PC-3 (cell line): Measurements from ENCODE around the gene APBB2. TPM values are rescaled to one million over a fixed set of nuclear protein-coding genes. Genes with fewer than 3 reads are reported as not detected.

Experiments used
- ATAC-seq: fragments of 200-7000 bp; cut with Tn5 transposase; 2 replicates; pipeline ENCODE4 v1.9.1; 2020; ENCODE audit warnings: mild to moderate bottlenecking, moderate library complexity
- BruUV-seq: library from RNA; stranded (reverse); fragments of 400-500 nt; replicated peaks from 2 replicates; lab custom pipeline; 2021; lab: Mats Ljungman, UMichigan
- CTCF ChIA-PET: fragments of 300-600 bp; sonication (Branson Sonifier 250); formaldehyde crosslinking; loops from one replicate; lab custom pipeline; 2022; ENCODE audit warnings: antibody characterized with exemption; lab: Charles Lee
- POLR2A ChIA-PET: fragments of 300-600 bp; sonication (Branson Sonifier 250); formaldehyde crosslinking; loops from one replicate; lab custom pipeline; 2022; ENCODE audit warnings: antibody characterized with exemption; ENCODE audit not compliant: unreplicated experiment; lab: Charles Lee
- DNase-seq: peaks from one replicate; pipeline ENCODE4 v3.0.0-alpha.2; 2015
- H2AFZ ChIP-seq: fragments of 300-600 bp; sonication (generic); 2 replicates; pipeline ENCODE4 v1.6.0; 2016; ENCODE audit warnings: antibody characterized with exemption, low read length
- H3F3A ChIP-seq: fragments of 300-600 bp; sonication (generic); one replicate; pipeline ENCODE4 v1.6.0; 2017; ENCODE audit warnings: antibody characterized with exemption, low read length, control low read depth, mild to moderate bottlenecking; ENCODE audit not compliant: unreplicated experiment
- H3K27ac ChIP-seq: fragments of 300-600 bp; sonication (generic); 2 replicates; pipeline ENCODE4 v1.5.1; 2016; ENCODE audit warnings: mild to moderate bottlenecking, low read length
- H3K27me3 ChIP-seq: fragments of 300-600 bp; sonication (generic); 2 replicates; pipeline ENCODE4 v1.6.1; 2016; ENCODE audit warnings: low read length, mixed read lengths
- H3K36me3 ChIP-seq: fragments of 300-600 bp; sonication (generic); 2 replicates; pipeline ENCODE4 v1.6.1; 2016; ENCODE audit warnings: low read depth, mixed run types, low read length, mixed read lengths
- H3K4me1 ChIP-seq: fragments of 300-600 bp; sonication (generic); 2 replicates; pipeline ENCODE4 v1.5.1; 2016; ENCODE audit warnings: low read length; ENCODE audit not compliant: insufficient read depth
- H3K4me2 ChIP-seq: fragments of 300-600 bp; sonication (generic); 2 replicates; pipeline ENCODE4 v1.6.0; 2016; ENCODE audit warnings: low read length
- H3K4me3 ChIP-seq: fragments of 300-600 bp; sonication (generic); 2 replicates; pipeline ENCODE4 v1.5.1; 2016; ENCODE audit warnings: mild to moderate bottlenecking, low read length, mixed read lengths
- H3K79me2 ChIP-seq: fragments of 300-600 bp; sonication (generic); 2 replicates; pipeline ENCODE4 v1.6.1; 2017; ENCODE audit warnings: low read length, mixed read lengths
- H3K9ac ChIP-seq: fragments of 300-600 bp; sonication (generic); 2 replicates; pipeline ENCODE4 v1.6.0; 2016; ENCODE audit warnings: mild to moderate bottlenecking, low read length
- H3K9me2 ChIP-seq: fragments of 300-600 bp; sonication (generic); replicated peaks from 2 replicates; pipeline ENCODE4 v1.6.1; 2016; ENCODE audit warnings: mixed run types, low read length, mixed read lengths
- H3K9me3 ChIP-seq: fragments of 300-600 bp; sonication (generic); 2 replicates; pipeline ENCODE4 v1.6.1; 2016; ENCODE audit warnings: low read length, mixed read lengths
- H4K20me1 ChIP-seq: fragments of 300-600 bp; sonication (generic); 2 replicates; pipeline ENCODE4 v1.6.1; 2016; ENCODE audit warnings: low read length, mixed read lengths
- EZH2 ChIP-seq: fragments of 300-600 bp; sonication (generic); IDR thresholded peaks from one replicate; pipeline ENCODE4 v1.6.1; 2017; ENCODE audit warnings: antibody characterized with exemption, mild to moderate bottlenecking, low read length; ENCODE audit not compliant: unreplicated experiment
- EZH2phosphoT487 ChIP-seq: fragments of 300-600 bp; sonication (generic); IDR thresholded peaks from 2 replicates; pipeline ENCODE4 v1.6.1; 2018; ENCODE audit warnings: mild to moderate bottlenecking, antibody characterized with exemption, low read length, borderline replicate concordance
- intact Hi-C: fragments of 100-400 bp; cut with micrococcal nuclease; formaldehyde crosslinking; loops from 2 replicates; pipeline ENCODE4 v1.9.0; 2023
- total RNA-seq: library from RNA; depleted of rRNA; stranded (reverse); fragments of >200 nt; gene quantifications from 2 replicates; pipeline ENCODE4 v1.2.3, GENCODE V29; 2014
- TF ChIP-seq, protein P1 (sequence below): fragments of 300-600 bp; sonication (generic); conservative IDR thresholded peaks from 2 replicates; pipeline ENCODE4 v1.5.1; 2017; ENCODE audit warnings: antibody characterized with exemption, low read depth, mild to moderate bottlenecking, low read length

The APBB2 gene
- total RNA-seq, 1 experiment from 2014 or later = 24.7 TPM

DNA sequence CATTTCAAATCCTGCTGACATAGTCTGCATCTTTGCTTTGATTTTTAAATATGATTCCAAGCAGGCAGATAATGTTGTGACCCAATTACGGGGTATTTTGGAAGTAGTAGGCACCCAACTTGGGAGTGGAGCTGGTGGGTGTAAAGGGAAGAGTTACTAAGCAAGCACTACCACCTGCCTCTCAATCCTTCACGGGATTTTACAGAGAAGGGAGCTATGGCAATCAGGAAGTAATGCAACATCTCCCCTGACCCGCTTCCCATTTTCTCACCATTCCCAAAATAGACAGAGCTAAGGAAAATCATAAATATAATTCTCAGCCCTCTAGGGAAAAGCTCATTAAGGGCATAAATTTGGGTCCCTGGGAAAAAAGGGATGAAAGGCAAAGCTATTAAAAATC lies 9.2 kb downstream of the APBB2 start:
- Histone ChIP-seq H3K79me2 (peaks cover 99% of the 10 kb centered on the region), H4K20me1 (no peaks in the 10 kb centered on the region), H3K27ac (no peak overlapping the region), H3K36me3 (no peaks in the 10 kb centered on the region), H3K9ac (no peak overlapping the region), H3K4me2 (peak overlapping the region; percentile 38; the same call in 1 of the 2 replicates), H3F3A (no peaks in the 10 kb centered on the region), H3K27me3 (no peaks in the 10 kb centered on the region), H3K9me2 (no peaks in the 10 kb centered on the region), H3K4me3 (no peak overlapping the region), H2AFZ (no peak overlapping the region), H3K9me3 (no peaks in the 10 kb centered on the region), H3K4me1 (peaks cover 12% of the 10 kb centered on the region)
- DNase-seq (no peak), ATAC-seq (no peak)
- CTCF ChIA-PET = no interaction called here
- TF ChIP-seq, protein P1, sequence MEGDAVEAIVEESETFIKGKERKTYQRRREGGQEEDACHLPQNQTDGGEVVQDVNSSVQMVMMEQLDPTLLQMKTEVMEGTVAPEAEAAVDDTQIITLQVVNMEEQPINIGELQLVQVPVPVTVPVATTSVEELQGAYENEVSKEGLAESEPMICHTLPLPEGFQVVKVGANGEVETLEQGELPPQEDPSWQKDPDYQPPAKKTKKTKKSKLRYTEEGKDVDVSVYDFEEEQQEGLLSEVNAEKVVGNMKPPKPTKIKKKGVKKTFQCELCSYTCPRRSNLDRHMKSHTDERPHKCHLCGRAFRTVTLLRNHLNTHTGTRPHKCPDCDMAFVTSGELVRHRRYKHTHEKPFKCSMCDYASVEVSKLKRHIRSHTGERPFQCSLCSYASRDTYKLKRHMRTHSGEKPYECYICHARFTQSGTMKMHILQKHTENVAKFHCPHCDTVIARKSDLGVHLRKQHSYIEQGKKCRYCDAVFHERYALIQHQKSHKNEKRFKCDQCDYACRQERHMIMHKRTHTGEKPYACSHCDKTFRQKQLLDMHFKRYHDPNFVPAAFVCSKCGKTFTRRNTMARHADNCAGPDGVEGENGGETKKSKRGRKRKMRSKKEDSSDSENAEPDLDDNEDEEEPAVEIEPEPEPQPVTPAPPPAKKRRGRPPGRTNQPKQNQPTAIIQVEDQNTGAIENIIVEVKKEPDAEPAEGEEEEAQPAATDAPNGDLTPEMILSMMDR = no peak
- TF ChIP-seq EZH2phosphoT487 = no peak
- TF ChIP-seq EZH2 = no peak
- intact Hi-C loops = no loop called here
- POLR2A ChIA-PET = no interaction called here
- BruUV-seq = no TSS peak

DNA sequence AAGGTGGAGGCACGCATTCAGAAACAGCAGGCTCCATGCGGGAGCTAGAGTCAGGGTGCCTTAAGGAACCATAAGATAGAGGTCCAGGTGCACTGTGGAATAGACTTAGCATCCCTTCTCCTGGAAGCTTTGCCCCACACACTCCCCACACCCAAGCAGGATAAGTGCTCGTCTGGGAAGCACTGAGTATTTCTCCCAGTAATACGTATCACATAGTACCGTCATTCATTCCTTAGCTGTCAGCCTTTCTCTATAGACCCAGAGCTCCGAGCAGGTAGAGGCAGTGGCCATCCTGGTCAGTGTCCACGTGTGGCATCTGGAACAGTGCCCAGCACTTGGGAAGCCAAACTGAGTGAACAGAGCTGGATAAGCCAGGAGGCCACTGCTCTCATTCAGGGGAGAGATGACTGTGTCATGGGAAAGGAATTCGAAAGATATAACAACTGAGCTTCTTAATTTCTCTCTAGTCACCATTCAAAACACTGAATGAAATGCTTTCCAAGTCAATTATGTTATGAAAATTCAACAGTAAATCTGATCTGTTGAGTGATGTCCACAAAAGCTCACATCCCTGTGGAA lies 9.9 kb downstream of the APBB2 start:
- peaks cover 99% of the 10 kb centered on the region for H3K79me2 ChIP-seq
- H3K4me2 ChIP-seq = peak overlapping the region; percentile 38; the same call in 1 of the 2 replicates
- POLR2A ChIA-PET = no interaction called here

DNA sequence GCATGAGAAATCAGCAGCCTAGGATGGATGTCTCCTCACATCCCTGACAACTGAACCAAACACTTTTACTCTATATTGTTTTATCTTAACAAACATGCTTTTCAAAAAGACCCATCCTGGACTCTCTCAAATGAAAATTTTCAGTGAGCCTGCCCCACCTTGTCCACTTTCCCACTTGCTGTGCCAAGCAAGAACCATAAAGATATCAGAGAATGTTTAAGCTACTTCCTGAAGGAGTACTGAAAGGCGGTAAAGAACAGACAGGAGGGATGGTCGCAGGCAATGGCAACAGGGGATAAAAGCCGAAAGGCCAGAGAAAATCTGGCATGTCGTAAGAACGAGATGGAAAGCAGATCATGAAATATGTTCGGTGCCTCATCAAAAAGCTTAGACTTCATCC lies 10.5 kb downstream of the APBB2 start:
- Histone ChIP-seq H3K9ac (no peak overlapping the region), H3K4me3 (no peak overlapping the region), H4K20me1 (no peaks in the 10 kb centered on the region), H3K27ac (no peak overlapping the region), H3K36me3 (no peaks in the 10 kb centered on the region), H3K79me2 (peaks cover 99% of the 10 kb centered on the region), H2AFZ (no peak overlapping the region), H3K4me1 (peaks cover 16% of the 10 kb centered on the region), H3F3A (no peaks in the 10 kb centered on the region), H3K9me2 (no peaks in the 10 kb centered on the region), H3K4me2 (no peak overlapping the region), H3K27me3 (no peaks in the 10 kb centered on the region), H3K9me3 (no peaks in the 10 kb centered on the region)
- DNase-seq = no peak
- intact Hi-C loops = no loop called here
- CTCF ChIA-PET = no interaction called here
- ATAC-seq = no peak
- POLR2A ChIA-PET = no interaction called here
- TF ChIP-seq EZH2 = no peak
- TF ChIP-seq, protein P1 = no peak
- TF ChIP-seq EZH2phosphoT487 = no peak
- BruUV-seq = no TSS peak

More for the DNA sequence above, 9.9 kb downstream of the APBB2 start:
- Histone ChIP-seq H4K20me1 (no peaks in the 10 kb centered on the region), H3K4me1 (peaks cover 16% of the 10 kb centered on the region), H3K27ac (no peak overlapping the region), H3K9me3 (no peaks in the 10 kb centered on the region), H3K36me3 (no peaks in the 10 kb centered on the region), H3K9ac (no peak overlapping the region), H3F3A (no peaks in the 10 kb centered on the region), H3K4me3 (no peak overlapping the region), H3K9me2 (no peaks in the 10 kb centered on the region), H2AFZ (no peak overlapping the region), H3K27me3 (no peaks in the 10 kb centered on the region)
- CTCF ChIA-PET = no interaction called here
- ATAC-seq = peak; percentile 64
- intact Hi-C loops = no loop called here
- DNase-seq = peak; percentile 68
- TF ChIP-seq, protein P1 = no peak
- TF ChIP-seq EZH2phosphoT487 = no peak
- TF ChIP-seq EZH2 = no peak
- BruUV-seq = no TSS peak
